Gastroesophageal sphincter (tissue), 3 donors: Measurements from ENCODE around the gene CDH23.

Experiments used
- POLR2A ChIP-seq, 2 donors: fragments of 450-650 bp; IDR thresholded peaks; one replicate each; pipeline ENCODE4 v1.6.1; 2017; ENCODE audit warnings: antibody characterized with exemption in 2 of 2, mild to moderate bottlenecking in 2 of 2, moderate library complexity in 1 of 2
- POLR2AphosphoS5 ChIP-seq: sonication (generic); formaldehyde crosslinking; IDR thresholded peaks from one replicate; pipeline ENCODE4 v1.6.1; 2017; ENCODE audit warnings: antibody characterized with exemption
- TF ChIP-seq, protein P1 (sequence below), 4 experiments: fragments of 200-600 bp in 2 of 4; fragments of 450-650 bp in 2 of 4; sonication (generic) in 1 of 4; IDR thresholded peaks; one replicate each; pipeline ENCODE4 v1.5.1; 2017 to 2019; ENCODE audit warnings: antibody characterized with exemption in 4 of 4, mild to moderate bottlenecking in 2 of 4, moderate library complexity in 2 of 4

DNA sequence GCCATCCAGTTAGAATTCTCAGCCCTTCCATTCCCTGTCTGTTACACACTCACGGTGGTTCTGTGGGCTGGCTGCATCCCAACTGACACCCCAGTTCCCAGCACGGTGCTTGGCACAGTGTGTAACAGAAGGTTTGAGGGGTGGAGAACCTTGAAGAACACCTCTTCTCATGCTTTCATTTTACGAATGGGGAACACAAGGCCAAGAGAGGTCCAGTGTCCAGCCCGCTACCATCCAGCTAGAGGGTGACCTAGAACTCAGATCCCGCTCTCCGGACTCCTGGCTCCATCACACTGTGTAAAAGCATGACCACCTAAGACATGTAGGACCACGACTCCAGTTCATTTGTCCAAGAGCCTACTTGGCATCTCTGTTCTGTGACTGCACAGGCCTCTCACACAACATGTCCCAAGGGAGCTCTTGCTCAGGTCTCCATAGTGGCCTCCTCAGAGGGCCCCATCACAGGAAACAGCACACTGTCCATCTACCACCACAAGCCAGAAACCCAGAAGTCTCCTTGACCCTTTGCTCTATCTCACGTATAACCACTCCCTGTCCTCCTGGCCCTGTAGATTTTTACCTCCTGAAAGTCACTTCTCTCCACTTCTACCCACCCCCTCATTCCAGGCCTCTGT, 2.8 kb upstream of the CDH23 start:
- TF ChIP-seq, protein P1, sequence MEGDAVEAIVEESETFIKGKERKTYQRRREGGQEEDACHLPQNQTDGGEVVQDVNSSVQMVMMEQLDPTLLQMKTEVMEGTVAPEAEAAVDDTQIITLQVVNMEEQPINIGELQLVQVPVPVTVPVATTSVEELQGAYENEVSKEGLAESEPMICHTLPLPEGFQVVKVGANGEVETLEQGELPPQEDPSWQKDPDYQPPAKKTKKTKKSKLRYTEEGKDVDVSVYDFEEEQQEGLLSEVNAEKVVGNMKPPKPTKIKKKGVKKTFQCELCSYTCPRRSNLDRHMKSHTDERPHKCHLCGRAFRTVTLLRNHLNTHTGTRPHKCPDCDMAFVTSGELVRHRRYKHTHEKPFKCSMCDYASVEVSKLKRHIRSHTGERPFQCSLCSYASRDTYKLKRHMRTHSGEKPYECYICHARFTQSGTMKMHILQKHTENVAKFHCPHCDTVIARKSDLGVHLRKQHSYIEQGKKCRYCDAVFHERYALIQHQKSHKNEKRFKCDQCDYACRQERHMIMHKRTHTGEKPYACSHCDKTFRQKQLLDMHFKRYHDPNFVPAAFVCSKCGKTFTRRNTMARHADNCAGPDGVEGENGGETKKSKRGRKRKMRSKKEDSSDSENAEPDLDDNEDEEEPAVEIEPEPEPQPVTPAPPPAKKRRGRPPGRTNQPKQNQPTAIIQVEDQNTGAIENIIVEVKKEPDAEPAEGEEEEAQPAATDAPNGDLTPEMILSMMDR (IDR thresholded peaks at IDR 0.05) = no peak
- TF ChIP-seq POLR2A (IDR thresholded peaks at IDR 0.05) (no peak), POLR2AphosphoS5 (no peak)
